Adrenal gland (tissue), 5 donors: ENCODE measurements around the gene SCAPER.
"Not testable (repeated sequence)": the region's sequence is repeated elsewhere in the genome, so short reads cannot be mapped to it uniquely, and the experiment has no call there.

Source experiments
- CTCF ChIP-seq, 6 experiments: fragments of 450-650 bp in 4 of 6; fragments of 200-600 bp in 2 of 6; sonication (generic) in 1 of 6; IDR thresholded peaks; 1 replicate in 5 of 6; 2 replicates in 1 of 6; pipeline versions ENCODE4 v1.5.1 to v1.8.0; 2016 to 2021; ENCODE audit warnings: antibody characterized with exemption in 6 of 6, mild to moderate bottlenecking in 2 of 6, moderate library complexity in 1 of 6
- POLR2A ChIP-seq, 2 donors: fragments of 450-650 bp; IDR thresholded peaks; one replicate each; pipeline ENCODE4 v1.6.1; 2017; ENCODE audit warnings: antibody characterized with exemption in 2 of 2, mild to moderate bottlenecking in 2 of 2, moderate library complexity in 1 of 2
- donor health status: DM: no; HTN: no; CAD: no.

DNA sequence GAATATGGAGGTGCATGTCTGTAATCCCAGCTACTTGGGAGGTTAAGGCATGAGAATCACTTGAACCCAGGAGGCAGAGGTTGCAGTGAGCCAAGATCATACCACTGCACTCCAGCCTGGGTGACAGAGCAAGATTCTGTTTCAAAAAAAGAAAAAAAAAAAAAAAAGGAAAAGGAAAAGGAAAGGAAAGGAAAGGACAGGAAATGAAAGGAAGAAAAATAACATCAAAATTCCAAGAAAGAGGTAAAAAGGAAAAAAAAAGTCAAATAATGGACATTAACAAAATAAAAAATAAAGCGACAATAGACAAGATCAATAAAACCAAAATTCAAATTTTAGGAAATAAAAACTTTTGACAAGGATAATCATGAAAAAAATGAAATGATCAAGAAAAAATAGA lies 212.6 kb downstream of the SCAPER start:
- TF ChIP-seq CTCF, POLR2A (IDR thresholded peaks at IDR 0.05): not testable (repeated sequence)
